GM21390 (cell line): ENCODE data around the gene OIP5.
"Not testable (repeated sequence)": the region's sequence is repeated elsewhere in the genome, so short reads cannot be mapped to it uniquely, and the experiment has no call there.

ENCODE experiments used
- ATAC-seq: cut with Tn5 transposase; IDR thresholded peaks from one replicate; pipeline ENCODE4 v1.9.1; 2021; ENCODE audit not compliant: unreplicated experiment

Gene OIP5

DNA sequence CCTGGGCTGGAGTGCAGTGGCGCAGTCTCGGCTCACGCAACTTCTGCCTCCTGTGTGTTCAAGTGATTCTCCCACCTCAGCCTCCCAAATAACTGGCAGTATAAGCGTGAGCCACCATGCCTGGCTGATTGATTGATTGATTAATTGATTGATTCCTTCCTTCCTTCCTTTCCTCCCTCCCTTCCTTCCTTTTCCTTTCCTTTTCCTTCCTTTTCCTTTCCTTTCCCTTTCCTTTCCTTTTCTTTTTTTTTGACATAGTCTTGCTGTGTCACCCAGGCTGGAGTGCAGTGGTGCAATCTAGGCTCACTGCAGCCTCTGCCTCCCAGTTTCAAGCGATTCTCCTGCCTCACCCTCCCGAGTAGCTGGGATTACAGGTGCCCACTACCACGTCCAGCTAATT lies 71.5 kb downstream of the OIP5 start:
- not testable (repeated sequence) for ATAC-seq

DNA sequence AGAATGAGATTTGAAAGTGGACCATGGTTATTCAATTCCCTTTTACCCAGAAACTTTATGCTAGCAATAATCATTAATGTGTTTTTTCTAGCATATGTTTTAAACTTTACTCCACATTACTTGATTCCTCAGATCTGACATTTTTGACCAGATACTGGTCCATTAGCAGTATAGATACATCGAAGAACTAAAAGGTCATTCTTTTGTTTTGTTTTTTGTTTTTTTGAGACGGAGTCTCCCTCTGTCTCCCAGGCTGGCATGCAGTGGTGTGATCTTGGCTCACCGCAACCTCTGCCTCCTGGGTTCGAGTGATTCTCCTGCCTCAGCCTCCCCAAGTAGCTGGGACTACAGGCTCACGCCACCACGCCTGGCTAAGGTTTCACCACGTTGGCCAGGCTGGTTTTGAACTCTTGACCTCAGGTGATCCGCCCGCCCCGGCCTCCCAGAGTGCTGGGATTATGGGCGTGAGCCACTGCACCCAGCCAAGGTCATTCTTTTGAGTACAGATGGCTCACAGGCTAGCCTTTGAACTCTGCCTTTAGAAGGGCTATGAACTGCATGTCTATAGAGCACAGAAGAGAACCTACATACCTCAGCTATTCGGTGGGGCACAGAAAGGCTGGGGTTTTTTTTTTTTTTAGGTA lies 72.7 kb downstream of the OIP5 start:
- ATAC-seq: no peak
